WTC11 (cell line): ENCODE results near the gene MUC20.

ENCODE experiments used
- CTCF ChIP-seq: fragments of 200-600 bp; IDR thresholded peaks from 2 replicates; pipeline ENCODE4 v1.8.0; 2022; ENCODE audit warnings: antibody characterized with exemption
- FOXK1 ChIP-seq: sonication (generic); formaldehyde crosslinking; IDR thresholded peaks from 2 replicates; pipeline ENCODE4 v1.8.0; 2022; ENCODE audit warnings: mild to moderate bottlenecking, moderate library complexity, missing genetic modification reagents
- MYBL2 ChIP-seq: sonication (generic); formaldehyde crosslinking; IDR thresholded peaks from 2 replicates; pipeline ENCODE4 v1.8.1; 2023; ENCODE audit warnings: mild to moderate bottlenecking, moderate library complexity, missing genetic modification reagents
- STAT6 ChIP-seq: sonication (generic); formaldehyde crosslinking; conservative IDR thresholded peaks from 2 replicates; pipeline ENCODE4 v1.8.1; 2023; ENCODE audit warnings: mild to moderate bottlenecking, low read depth, missing genetic modification reagents, moderate library complexity

- no peak for TF ChIP-seq STAT6
- no peak for TF ChIP-seq FOXK1 (CRISPR knock-in tag)
- TF ChIP-seq CTCF, result no peak
- no peak for TF ChIP-seq MYBL2
These were observed 43.4 kb downstream of the MUC20 start for GRCh38 chr3:195763843-195764825.
